ENCODE results near the gene CAMSAP1. TPM values are rescaled to one million over a fixed set of nuclear protein-coding genes. Genes with fewer than 3 reads are reported as not detected.

Gene CAMSAP1
- total and polyA plus RNA-seq, 10 of the 15 experiments (the other 5 are each of a cell fraction or from before 2014, with no cell fraction given): 1.4 to 24.7 (median 8.0) TPM

DNA sequence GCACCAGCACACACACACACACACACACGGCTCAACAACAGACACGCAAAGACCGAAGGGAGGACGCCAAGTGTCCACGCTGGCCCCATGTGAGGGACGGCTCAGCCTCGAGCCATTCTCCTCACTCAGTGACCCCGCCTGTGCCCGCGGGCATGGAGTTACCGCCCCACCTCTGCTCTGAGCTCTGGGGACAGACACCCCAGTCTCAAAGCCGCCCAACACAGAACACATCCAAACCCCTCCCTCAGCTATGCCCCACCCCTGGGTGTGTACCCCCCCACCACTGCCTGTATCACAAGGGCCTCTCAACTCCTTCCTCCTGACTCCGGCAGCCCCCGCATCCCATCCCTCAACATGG lies 81.2 kb downstream of the CAMSAP1 start:
- Histone ChIP-seq H3K27ac (ENCODE audit: control insufficient read depth, insufficient read depth) (no peak overlapping the region), H3K9me3 (replicated peaks; ENCODE audit: control insufficient read depth, insufficient read depth, low read length) (peaks cover 2% of the 10 kb centered on the region; the same call in 1 of the 3 replicates), H3K27me3 (replicated peaks in 1 of 2; ENCODE audit: control insufficient read depth in 2 of 2, insufficient read depth in 2 of 2, low read length in 1 of 2) (no peaks in the 10 kb centered on the region), H3K4me3 (no peak overlapping the region), H3K36me3 (ENCODE audit: control insufficient read depth in 2 of 2, insufficient read depth in 2 of 2, low read length in 1 of 2) (peaks cover 15 to 20% of the 10 kb centered on the region in 2 experiments; a peak in 3 of 4 replicates), H3K4me2 (ENCODE audit: control insufficient read depth, insufficient read depth) (no peak overlapping the region), H3K9ac (ENCODE audit: control insufficient read depth, insufficient read depth, low read length) (no peak overlapping the region), H3K4me1 (ENCODE audit: control insufficient read depth, insufficient read depth, low read length) (no peaks in the 10 kb centered on the region), H3K79me2 (ENCODE audit: control insufficient read depth, insufficient read depth, low read length) (no peaks in the 10 kb centered on the region), H2AFZ (ENCODE audit: control insufficient read depth, low read depth, low read length) (no peak overlapping the region), H4K20me1 (ENCODE audit: control insufficient read depth, insufficient read depth) (no peaks in the 10 kb centered on the region)
- POLR2A ChIA-PET: no interaction called here
- TF ChIP-seq, protein P1, sequence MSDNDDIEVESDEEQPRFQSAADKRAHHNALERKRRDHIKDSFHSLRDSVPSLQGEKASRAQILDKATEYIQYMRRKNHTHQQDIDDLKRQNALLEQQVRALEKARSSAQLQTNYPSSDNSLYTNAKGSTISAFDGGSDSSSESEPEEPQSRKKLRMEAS (IDR thresholded peaks at IDR 0.05; ENCODE audit: low read depth, low read length): no peak
- TF ChIP-seq NR2F1 (conservative IDR thresholded peaks at IDR 0.05): no peak
- TF ChIP-seq RAD51 (IDR thresholded peaks at IDR 0.05): no peak
- no peak for TF ChIP-seq CHD1 (IDR thresholded peaks at IDR 0.05; ENCODE audit: low read depth, low read length)
- TF ChIP-seq KAT2A (conservative IDR thresholded peaks at IDR 0.05; ENCODE audit: control insufficient read depth, low read depth, low read length): no peak
- TF ChIP-seq BMI1 (IDR thresholded peaks at IDR 0.05; ENCODE audit: borderline replicate concordance): no peak
- no peak for TF ChIP-seq NRF1 (conservative IDR thresholded peaks at IDR 0.05; ENCODE audit: low read depth, low read length)
- TF ChIP-seq SPI1 (IDR thresholded peaks at IDR 0.05; ENCODE audit: borderline replicate concordance, insufficient read depth, low read depth, low read length): no peak
- no peak for TF ChIP-seq RBBP5 (conservative IDR thresholded peaks at IDR 0.05)
- no peak for TF ChIP-seq RCOR1 (conservative IDR thresholded peaks at IDR 0.05; ENCODE audit: low read depth, low read length)
- no peak for TF ChIP-seq KDM1A (IDR thresholded peaks at IDR 0.05; ENCODE audit: borderline replicate concordance)
- no peak for TF ChIP-seq SIN3A (IDR thresholded peaks at IDR 0.05; ENCODE audit: low read depth, low read length)
- TF ChIP-seq TCF12 (IDR thresholded peaks at IDR 0.05; ENCODE audit: low read depth, low read length): no peak
- TF ChIP-seq, protein P2, sequence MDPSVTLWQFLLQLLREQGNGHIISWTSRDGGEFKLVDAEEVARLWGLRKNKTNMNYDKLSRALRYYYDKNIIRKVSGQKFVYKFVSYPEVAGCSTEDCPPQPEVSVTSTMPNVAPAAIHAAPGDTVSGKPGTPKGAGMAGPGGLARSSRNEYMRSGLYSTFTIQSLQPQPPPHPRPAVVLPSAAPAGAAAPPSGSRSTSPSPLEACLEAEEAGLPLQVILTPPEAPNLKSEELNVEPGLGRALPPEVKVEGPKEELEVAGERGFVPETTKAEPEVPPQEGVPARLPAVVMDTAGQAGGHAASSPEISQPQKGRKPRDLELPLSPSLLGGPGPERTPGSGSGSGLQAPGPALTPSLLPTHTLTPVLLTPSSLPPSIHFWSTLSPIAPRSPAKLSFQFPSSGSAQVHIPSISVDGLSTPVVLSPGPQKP (IDR thresholded peaks at IDR 0.05; ENCODE audit: low read depth, low read length): no peak
- no peak for TF ChIP-seq LARP7 (IDR thresholded peaks at IDR 0.05)
- TF ChIP-seq ZNF622 (IDR thresholded peaks at IDR 0.05): no peak
- TF ChIP-seq, protein P3, sequence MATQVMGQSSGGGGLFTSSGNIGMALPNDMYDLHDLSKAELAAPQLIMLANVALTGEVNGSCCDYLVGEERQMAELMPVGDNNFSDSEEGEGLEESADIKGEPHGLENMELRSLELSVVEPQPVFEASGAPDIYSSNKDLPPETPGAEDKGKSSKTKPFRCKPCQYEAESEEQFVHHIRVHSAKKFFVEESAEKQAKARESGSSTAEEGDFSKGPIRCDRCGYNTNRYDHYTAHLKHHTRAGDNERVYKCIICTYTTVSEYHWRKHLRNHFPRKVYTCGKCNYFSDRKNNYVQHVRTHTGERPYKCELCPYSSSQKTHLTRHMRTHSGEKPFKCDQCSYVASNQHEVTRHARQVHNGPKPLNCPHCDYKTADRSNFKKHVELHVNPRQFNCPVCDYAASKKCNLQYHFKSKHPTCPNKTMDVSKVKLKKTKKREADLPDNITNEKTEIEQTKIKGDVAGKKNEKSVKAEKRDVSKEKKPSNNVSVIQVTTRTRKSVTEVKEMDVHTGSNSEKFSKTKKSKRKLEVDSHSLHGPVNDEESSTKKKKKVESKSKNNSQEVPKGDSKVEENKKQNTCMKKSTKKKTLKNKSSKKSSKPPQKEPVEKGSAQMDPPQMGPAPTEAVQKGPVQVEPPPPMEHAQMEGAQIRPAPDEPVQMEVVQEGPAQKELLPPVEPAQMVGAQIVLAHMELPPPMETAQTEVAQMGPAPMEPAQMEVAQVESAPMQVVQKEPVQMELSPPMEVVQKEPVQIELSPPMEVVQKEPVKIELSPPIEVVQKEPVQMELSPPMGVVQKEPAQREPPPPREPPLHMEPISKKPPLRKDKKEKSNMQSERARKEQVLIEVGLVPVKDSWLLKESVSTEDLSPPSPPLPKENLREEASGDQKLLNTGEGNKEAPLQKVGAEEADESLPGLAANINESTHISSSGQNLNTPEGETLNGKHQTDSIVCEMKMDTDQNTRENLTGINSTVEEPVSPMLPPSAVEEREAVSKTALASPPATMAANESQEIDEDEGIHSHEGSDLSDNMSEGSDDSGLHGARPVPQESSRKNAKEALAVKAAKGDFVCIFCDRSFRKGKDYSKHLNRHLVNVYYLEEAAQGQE (IDR thresholded peaks at IDR 0.05; ENCODE audit: low read depth, low read length): no peak
- in situ Hi-C loops (cut with MboI): no loop called here
- intact Hi-C loops (cut with micrococcal nuclease; ENCODE audit: unreplicated experiment): no loop called here
- DNase-seq (ENCODE audit: low read depth, low spot score) (no peak), FAIRE-seq (no peak), ATAC-seq (no peak)
- SMC1A ChIA-PET (ENCODE audit: uncharacterized antibody, unreplicated experiment): no interaction called here
- BruUV-seq (replicated peaks): no TSS peak
- 95% methylated on average over 14 of the region's 14 CpGs for WGBS (ENCODE audit: insufficient coverage, insufficient replicate concordance, low lambda C conversion rate, missing lambda C conversion rate)
- RAD21 ChIA-PET (ENCODE audit: unreplicated experiment): no interaction called here
- CTCF ChIA-PET: no interaction called here
